ENCODE measurements around the gene MRPL36.

DNA sequence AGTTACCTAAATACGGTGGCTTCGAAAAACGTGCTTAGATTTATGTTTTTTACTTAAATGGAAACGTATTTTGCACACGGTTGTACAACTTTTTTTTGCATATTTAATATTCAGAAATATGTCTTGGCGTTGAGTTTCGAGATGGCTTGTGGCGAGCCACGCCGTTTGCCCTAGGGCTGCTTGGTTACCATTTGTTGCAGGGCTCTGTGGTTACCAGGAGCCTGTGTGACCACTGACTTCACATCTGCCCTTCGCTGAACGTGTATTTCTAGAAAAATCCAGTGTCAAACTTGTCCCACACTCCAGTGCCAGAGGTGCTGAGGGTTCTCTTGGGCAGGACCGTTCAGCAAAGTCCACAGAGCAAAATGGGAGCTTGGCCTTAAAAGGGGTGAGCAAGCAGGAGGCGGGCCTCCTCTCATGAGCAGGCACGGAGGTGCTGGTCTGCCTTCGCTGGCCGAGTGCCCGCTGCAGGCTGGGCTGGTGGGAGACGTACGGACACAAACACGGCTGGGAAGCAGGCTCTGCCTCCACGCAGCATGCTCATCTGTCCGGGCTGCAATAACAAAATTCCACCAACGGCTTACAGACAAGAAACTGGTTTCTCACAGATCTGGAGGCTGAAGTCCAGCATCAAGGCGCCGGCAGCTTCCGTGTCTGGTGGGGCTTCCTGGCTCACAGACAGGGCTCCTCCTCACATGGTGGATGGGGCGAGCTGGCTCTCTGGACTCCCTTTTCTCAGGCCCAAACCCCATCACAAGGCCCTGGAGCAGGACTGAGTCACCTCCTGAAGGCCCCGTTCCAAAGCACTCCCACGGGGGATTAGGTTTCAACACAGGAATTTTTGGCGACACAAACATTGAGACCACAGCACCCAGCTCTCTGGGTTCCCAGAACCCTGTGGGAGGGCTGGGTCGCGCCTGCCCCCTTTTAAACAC lies 5.4 kb downstream of the MRPL36 start:
- no peak for TF ChIP-seq POLR2A (IDR thresholded peaks at IDR 0.05; ENCODE audit: low read length)
- no peak for TF ChIP-seq GATA1 (IDR thresholded peaks at IDR 0.05; ENCODE audit: low read depth, low read length)

Data from erythroblast (primary cell).